ENCODE results near the gene NDUFAB1.
"Not testable (repeated sequence)": the region's sequence is repeated elsewhere in the genome, so short reads cannot be mapped to it uniquely, and the experiment has no call there.

The NDUFAB1 gene

DNA sequence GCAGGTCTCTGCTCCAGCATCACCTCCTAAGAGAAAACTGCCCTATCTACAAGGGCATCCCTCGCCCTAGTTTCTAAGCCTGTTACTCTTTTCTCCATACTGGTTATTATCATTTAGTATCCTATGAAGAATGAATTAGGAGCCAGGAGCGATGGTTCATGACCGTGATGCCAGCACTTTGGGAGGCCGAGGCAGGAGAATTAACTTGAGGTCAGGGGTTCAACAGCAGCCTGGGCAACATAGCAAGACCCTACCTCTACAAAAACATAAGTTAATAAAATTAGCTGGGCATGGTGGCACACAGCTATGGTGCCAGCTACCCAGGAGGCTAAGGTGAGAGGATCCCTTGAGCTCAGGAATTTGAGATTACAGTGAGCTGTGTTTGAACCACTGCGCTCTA is 46.2 kb downstream of the NDUFAB1 start:
- no peak for DNase-seq (ENCODE audit: low read depth)
- TF ChIP-seq, protein P1, sequence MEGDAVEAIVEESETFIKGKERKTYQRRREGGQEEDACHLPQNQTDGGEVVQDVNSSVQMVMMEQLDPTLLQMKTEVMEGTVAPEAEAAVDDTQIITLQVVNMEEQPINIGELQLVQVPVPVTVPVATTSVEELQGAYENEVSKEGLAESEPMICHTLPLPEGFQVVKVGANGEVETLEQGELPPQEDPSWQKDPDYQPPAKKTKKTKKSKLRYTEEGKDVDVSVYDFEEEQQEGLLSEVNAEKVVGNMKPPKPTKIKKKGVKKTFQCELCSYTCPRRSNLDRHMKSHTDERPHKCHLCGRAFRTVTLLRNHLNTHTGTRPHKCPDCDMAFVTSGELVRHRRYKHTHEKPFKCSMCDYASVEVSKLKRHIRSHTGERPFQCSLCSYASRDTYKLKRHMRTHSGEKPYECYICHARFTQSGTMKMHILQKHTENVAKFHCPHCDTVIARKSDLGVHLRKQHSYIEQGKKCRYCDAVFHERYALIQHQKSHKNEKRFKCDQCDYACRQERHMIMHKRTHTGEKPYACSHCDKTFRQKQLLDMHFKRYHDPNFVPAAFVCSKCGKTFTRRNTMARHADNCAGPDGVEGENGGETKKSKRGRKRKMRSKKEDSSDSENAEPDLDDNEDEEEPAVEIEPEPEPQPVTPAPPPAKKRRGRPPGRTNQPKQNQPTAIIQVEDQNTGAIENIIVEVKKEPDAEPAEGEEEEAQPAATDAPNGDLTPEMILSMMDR (conservative IDR thresholded peaks at IDR 0.05; ENCODE audit: low read depth, low read length), result no peak
- no peak overlapping the region for H3K4me3 ChIP-seq (ENCODE audit: low read length)

DNA sequence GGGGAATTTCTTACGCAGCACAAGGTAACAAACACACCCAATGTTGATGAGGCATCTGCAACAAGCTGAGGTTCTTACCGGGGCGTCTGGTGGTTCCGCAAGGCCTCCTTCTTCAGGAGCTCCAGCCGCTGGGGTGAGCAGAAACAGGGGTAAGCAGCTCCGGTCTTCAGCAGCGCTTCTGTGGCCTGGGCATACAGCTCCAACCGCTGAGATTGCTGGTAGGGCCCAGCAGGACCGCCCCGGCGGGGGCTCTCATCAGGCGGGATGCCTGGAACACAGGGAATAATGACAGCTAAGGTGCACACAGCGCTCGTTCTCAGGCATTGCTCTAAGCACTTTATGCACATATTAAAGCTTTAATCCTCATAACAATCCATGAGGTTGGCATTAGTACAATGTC is 51.7 kb downstream of the NDUFAB1 start:
- no peak overlapping the region for H3K4me3 ChIP-seq (ENCODE audit: low read length)
- TF ChIP-seq, protein P1 (conservative IDR thresholded peaks at IDR 0.05; ENCODE audit: low read depth, low read length), result no peak
- DNase-seq (ENCODE audit: low read depth), result no peak

DNA sequence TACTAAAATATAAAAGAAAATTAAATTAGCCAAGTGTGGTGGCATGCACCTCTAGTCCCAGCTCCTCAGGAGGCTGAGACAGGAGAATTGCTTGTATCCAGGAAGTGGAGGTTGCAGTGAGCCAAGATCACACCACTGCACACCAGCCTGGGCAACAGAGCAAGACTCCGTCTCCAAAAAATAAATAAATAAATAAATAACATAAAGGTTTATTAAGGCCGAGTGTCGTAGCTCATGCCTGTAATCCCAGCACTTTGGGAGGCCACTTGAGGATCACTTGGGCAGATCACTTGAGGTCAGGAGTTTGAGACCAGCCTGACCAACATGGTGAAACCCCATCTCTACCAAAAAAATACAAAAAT is 55.3 kb downstream of the NDUFAB1 start:
- not testable (repeated sequence) for H3K4me3 ChIP-seq (ENCODE audit: low read length); DNase-seq (ENCODE audit: low read depth)

DNA sequence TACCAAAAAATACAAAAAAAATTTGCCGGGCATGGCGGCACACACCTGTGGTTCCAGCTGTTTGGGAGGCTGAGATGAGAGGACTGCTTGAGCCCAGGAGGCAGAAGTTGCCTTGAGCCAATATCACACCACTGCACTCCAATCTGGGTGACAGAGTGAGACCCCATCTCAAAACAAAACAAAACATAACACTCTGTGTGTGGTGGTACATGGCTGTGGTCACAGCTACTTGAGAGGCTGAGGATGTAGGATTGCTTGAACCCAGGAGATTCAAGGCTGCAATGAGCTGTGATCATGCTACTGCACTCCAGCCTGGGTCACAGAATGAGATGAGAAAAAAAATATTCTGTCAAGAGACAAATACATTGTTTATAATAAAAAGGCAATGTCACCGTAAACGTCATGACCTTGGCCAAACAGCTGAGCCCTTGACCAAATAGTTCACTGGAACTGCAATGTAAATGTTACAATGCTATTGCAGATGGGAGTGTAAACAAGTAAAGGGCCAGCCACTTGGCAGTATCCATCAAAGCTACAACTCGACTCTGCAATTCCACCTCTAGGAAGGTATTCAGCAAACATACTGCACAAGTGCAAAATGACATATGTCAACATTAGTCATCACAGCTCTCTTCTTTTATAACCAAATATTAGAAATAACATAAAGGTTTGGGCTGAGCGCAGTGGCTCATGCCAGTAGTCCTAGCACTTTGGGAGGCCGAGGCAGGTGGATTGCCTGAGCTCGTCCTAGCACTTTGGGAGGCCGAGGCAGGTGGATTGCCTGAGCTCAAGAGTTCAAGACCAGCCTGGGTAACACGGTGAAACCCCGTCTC is 55.9 kb downstream of the NDUFAB1 start:
- no peak overlapping the region for H3K4me3 ChIP-seq (ENCODE audit: low read length)
- TF ChIP-seq, protein P1 (conservative IDR thresholded peaks at IDR 0.05; ENCODE audit: low read depth, low read length), result no peak
- no peak for DNase-seq (ENCODE audit: low read depth)

GRCh38 chr16:23538919-23539278 is 57.2 kb downstream of the NDUFAB1 start:
- TF ChIP-seq, protein P1 (conservative IDR thresholded peaks at IDR 0.05; ENCODE audit: low read depth, low read length), result no peak
- DNase-seq (ENCODE audit: low read depth), result no peak
- no peak overlapping the region for H3K4me3 ChIP-seq (ENCODE audit: low read length)

GRCh38 chr16:23537390-23537789 is 58.7 kb downstream of the NDUFAB1 start:
- no peak for DNase-seq (ENCODE audit: low read depth)
- no peak overlapping the region for H3K4me3 ChIP-seq (ENCODE audit: low read length)
- TF ChIP-seq, protein P1 (conservative IDR thresholded peaks at IDR 0.05; ENCODE audit: low read depth, low read length), result no peak

GRCh38 chr16:23535901-23536300 is 60.2 kb downstream of the NDUFAB1 start:
- DNase-seq (ENCODE audit: low read depth), result no peak
- H3K4me3 ChIP-seq (ENCODE audit: low read length), result no peak overlapping the region
- TF ChIP-seq, protein P1 (conservative IDR thresholded peaks at IDR 0.05; ENCODE audit: low read depth, low read length), result no peak
